ENCODE data around the gene RNASE4.

RNASE4 gene

DNA sequence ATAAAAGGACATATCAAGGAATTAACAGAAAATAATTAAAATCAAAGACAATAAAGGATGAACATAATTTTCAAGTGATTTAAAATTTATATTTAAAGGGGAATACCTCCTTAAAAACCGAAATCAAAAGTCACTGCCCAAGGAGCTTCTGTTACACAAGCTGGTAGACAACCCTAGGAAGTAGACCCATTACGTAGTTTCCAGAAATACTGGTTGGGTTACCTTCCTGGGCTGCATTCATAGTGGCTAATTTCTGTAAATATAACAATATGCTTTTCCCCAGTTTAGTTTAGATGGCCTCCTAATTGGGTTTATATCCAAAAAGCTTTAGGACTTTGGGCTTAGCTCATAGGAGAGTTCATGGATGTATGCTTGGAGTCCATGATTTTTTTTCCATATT is 59.2 kb downstream of the RNASE4 start:
- H3K4me3 ChIP-seq (ENCODE audit: low read depth in 1 of 2, low read length in 1 of 2), result no peak overlapping the region
- no peaks in the 10 kb centered on the region for H3K4me1 ChIP-seq (ENCODE audit: control insufficient read depth in 1 of 2, insufficient read depth in 1 of 2, low read depth in 1 of 2, low read length in 1 of 2)
- no peaks in the 10 kb centered on the region for H3K9me3 ChIP-seq
- TF ChIP-seq, protein P1, sequence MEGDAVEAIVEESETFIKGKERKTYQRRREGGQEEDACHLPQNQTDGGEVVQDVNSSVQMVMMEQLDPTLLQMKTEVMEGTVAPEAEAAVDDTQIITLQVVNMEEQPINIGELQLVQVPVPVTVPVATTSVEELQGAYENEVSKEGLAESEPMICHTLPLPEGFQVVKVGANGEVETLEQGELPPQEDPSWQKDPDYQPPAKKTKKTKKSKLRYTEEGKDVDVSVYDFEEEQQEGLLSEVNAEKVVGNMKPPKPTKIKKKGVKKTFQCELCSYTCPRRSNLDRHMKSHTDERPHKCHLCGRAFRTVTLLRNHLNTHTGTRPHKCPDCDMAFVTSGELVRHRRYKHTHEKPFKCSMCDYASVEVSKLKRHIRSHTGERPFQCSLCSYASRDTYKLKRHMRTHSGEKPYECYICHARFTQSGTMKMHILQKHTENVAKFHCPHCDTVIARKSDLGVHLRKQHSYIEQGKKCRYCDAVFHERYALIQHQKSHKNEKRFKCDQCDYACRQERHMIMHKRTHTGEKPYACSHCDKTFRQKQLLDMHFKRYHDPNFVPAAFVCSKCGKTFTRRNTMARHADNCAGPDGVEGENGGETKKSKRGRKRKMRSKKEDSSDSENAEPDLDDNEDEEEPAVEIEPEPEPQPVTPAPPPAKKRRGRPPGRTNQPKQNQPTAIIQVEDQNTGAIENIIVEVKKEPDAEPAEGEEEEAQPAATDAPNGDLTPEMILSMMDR (IDR thresholded peaks at IDR 0.05), result no peak
- H3K27ac ChIP-seq, result no peak overlapping the region
- H3K27me3 ChIP-seq, result no peaks in the 10 kb centered on the region
- no peaks in the 10 kb centered on the region for H3K36me3 ChIP-seq

DNA sequence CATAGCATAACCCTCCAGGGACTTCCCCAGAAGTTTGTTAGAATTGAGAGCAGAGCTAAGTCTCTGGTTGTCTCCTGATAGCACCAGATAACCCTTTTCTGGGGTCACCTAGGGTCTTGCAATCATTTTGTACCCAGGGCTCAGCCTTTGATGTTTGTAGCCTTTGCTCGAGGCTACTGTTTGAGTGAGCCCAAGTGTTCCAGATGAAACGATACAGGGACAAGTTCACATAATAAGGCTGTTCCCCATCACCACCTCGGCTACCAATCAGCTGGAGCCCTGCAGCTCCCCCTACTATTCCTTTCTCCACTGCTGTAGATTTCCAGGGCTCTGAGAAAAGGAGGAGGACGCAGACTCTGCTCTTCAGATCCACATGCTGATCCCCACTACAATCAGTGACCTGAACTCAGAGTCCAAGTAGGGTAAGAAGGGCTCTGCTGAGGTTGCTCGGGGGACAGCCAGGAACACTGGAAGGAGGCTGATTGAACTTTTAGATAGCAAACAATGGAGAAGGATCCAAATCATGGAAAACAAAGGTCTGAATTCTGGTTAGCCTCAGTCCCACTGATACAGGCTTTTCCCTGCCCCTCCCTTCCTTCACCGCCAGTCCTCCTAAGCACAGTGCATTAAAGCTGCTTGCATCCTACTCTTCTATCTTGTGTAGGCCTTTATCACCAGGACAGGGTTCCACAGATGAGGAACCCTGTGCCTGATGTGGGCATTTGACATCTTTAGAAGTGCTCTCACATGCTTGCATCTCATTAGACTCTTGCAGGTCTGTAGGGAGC is 61.4 kb downstream of the RNASE4 start, which contains the start of gene EDDM3A:
Gene EDDM3A (plus strand): TSS at position 317 of the 788 bp plus-strand sequence. CDS start 1,694 bp downstream, outside the sequence.
- Histone ChIP-seq H3K27me3 (no peaks in the 10 kb centered on the region), H3K4me1 (ENCODE audit: control insufficient read depth in 1 of 2, insufficient read depth in 1 of 2, low read depth in 1 of 2, low read length in 1 of 2) (no peaks in the 10 kb centered on the region), H3K9me3 (no peaks in the 10 kb centered on the region), H3K27ac (no peak within 1 kb of the TSS), H3K4me3 (ENCODE audit: low read depth in 1 of 2, low read length in 1 of 2) (no peak within 1 kb of the TSS), H3K36me3 (no peaks in the 10 kb centered on the region)
- TF ChIP-seq, protein P1 (IDR thresholded peaks at IDR 0.05), result no peak

DNA sequence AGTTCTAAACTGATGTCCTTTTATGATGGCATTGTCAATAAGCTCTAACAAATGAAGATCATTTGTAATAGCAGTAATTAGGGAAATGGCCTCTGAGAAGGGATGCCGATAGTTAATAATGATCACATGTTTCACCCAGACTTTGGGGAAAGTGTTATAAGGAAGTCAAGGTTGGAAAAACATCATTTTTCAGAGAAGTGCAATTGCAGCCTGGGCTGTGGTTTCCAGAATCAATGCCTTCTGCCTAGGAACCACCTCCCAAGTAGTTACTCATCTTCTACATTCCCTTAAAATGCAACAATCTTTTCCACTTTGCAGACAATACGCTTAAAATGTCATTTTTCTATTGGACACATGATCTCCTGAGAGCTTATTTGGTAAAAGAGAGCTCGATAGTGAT is 62.2 kb downstream of the RNASE4 start:
- Histone ChIP-seq H3K4me3 (ENCODE audit: low read depth in 1 of 2, low read length in 1 of 2) (no peak overlapping the region), H3K9me3 (no peaks in the 10 kb centered on the region), H3K36me3 (no peaks in the 10 kb centered on the region), H3K27me3 (no peaks in the 10 kb centered on the region), H3K27ac (no peak overlapping the region), H3K4me1 (ENCODE audit: control insufficient read depth in 1 of 2, insufficient read depth in 1 of 2, low read depth in 1 of 2, low read length in 1 of 2) (no peaks in the 10 kb centered on the region)
- TF ChIP-seq, protein P1 (IDR thresholded peaks at IDR 0.05), result no peak

DNA sequence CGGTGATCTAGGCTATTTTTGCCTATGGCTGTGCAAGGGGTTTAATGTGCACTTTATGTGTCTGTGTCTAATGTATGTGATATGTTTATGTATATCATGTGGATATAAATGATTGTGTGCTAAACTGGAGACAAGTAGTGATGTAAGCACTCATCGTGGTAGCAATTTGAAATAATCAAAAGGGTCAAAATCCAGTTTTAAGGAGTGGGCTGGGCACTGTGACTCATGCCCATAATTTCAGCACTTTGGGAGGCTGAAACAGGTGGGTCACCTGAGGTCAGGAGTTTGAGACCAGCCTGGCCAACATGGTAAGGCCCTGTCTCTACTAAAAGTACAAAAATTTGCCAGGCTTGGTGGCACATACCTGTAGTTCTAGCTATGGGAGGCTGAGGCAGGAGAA is 64.1 kb downstream of the RNASE4 start:
- Histone ChIP-seq H3K9me3 (no peaks in the 10 kb centered on the region), H3K36me3 (no peaks in the 10 kb centered on the region), H3K27me3 (no peaks in the 10 kb centered on the region), H3K4me1 (ENCODE audit: control insufficient read depth in 1 of 2, insufficient read depth in 1 of 2, low read depth in 1 of 2, low read length in 1 of 2) (no peaks in the 10 kb centered on the region), H3K27ac (no peak overlapping the region), H3K4me3 (ENCODE audit: low read depth in 1 of 2, low read length in 1 of 2) (no peak overlapping the region)
- TF ChIP-seq, protein P1 (IDR thresholded peaks at IDR 0.05), result no peak

DNA sequence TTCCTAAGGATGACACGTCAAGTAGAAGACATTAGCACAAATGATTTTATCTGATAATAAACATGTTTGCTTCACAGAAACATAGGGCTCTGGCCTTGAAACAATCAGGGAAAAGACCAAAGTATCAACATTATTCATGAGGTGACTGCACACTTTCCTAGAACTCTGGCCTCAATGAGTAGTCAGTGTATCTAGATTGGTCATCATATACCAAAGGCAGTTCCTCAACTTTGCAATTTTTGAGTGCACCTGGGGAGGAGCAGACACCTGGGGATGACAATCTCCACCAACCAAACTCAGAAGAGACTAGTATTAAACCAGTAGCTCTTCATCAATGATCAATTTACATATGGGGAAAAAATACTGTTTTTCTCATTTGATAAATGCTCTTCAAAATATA is 65.8 kb downstream of the RNASE4 start:
- Histone ChIP-seq H3K4me1 (ENCODE audit: control insufficient read depth in 1 of 2, insufficient read depth in 1 of 2, low read depth in 1 of 2, low read length in 1 of 2) (no peaks in the 10 kb centered on the region), H3K9me3 (no peaks in the 10 kb centered on the region), H3K27me3 (no peaks in the 10 kb centered on the region), H3K36me3 (no peaks in the 10 kb centered on the region), H3K27ac (no peak overlapping the region), H3K4me3 (ENCODE audit: low read depth in 1 of 2, low read length in 1 of 2) (no peak overlapping the region)
- TF ChIP-seq, protein P1 (IDR thresholded peaks at IDR 0.05), result no peak
